ENCODE data around the gene SET. TPM values are rescaled to one million over a fixed set of nuclear protein-coding genes. Genes with fewer than 3 reads are reported as not detected.
"Not testable (repeated sequence)": the region's sequence is repeated elsewhere in the genome, so short reads cannot be mapped to it uniquely, and the experiment has no call there.

Gene SET
- total RNA-seq, 4 donors from 2014 or later = 112 to 226 (median 139) TPM

DNA sequence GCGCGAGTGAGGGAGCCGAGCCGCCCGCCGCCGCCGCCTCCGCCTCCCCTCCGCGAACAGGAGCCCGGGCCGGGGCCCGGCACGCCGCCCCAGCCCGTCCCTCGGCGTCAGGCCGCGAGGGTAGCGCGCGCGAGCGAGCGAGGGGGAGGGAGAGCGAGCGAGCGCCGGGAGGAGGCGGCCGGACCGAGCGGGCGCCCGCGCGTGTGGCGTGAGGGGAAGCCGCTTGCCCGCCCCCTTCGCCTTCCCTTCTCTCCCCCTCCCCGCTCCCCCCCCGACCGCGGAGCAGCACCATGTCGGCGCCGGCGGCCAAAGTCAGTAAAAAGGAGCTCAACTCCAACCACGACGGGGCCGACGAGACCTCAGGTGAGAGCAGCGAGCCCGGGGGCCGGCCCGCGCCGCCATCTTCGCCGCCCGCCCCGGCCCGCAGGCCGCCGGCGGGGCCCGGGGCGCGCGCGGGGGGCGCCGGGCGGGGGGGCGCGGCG, 312 bp downstream of the SET start:
- TF ChIP-seq, protein P1, sequence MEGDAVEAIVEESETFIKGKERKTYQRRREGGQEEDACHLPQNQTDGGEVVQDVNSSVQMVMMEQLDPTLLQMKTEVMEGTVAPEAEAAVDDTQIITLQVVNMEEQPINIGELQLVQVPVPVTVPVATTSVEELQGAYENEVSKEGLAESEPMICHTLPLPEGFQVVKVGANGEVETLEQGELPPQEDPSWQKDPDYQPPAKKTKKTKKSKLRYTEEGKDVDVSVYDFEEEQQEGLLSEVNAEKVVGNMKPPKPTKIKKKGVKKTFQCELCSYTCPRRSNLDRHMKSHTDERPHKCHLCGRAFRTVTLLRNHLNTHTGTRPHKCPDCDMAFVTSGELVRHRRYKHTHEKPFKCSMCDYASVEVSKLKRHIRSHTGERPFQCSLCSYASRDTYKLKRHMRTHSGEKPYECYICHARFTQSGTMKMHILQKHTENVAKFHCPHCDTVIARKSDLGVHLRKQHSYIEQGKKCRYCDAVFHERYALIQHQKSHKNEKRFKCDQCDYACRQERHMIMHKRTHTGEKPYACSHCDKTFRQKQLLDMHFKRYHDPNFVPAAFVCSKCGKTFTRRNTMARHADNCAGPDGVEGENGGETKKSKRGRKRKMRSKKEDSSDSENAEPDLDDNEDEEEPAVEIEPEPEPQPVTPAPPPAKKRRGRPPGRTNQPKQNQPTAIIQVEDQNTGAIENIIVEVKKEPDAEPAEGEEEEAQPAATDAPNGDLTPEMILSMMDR (IDR thresholded peaks at IDR 0.05) = no peak
- DNase-seq (ENCODE audit: low spot score) (no peak), ATAC-seq (ENCODE audit: low FRiP score) (peak; percentile 36)

DNA sequence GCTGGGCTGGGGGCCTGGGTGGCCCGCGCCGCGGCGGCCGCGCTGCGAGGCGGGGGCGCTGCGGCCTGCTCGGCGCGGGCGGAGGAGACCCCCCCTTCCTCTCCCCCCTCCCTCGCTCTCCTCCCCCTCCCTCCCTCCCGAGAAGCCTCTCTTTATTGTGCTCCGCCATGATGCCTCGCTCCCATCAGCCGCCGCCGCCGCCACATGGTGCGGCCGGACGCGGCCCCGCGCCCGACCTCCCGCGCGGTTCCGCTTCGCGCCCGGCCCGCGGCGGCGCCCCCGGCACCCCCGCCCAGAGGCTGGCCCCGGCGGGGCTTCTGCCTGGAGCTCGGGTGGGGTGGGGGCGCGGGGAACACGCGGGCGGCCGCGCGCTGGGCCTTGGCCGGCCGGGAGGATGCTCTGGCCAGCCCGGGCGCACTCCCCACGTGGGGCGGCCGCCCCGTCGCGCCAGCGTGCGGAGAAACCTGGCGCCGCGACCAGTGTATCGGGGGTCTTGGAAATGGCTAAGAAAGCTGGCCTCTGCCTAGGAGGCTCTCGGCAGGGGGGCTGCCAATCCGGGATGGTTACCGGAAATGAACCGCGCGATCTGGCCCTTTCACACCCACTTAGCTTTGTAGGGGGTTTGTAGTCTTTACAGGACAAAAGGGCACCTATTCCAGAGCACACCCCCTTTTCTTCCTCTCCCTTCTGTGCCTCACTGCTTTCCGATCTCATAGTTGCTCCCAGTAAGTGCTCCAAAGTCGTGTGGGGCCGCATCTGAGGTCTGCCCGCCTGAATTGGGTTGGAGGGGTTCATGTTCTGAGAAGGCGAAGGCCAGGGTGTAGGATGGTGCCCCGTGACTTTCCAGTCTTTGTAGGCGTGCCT, 1.0 kb downstream of the SET start:
- TF ChIP-seq, protein P1 (IDR thresholded peaks at IDR 0.05) = no peak
- DNase-seq (ENCODE audit: low spot score) (no peak), ATAC-seq (ENCODE audit: low FRiP score) (peak; percentile 5)

DNA sequence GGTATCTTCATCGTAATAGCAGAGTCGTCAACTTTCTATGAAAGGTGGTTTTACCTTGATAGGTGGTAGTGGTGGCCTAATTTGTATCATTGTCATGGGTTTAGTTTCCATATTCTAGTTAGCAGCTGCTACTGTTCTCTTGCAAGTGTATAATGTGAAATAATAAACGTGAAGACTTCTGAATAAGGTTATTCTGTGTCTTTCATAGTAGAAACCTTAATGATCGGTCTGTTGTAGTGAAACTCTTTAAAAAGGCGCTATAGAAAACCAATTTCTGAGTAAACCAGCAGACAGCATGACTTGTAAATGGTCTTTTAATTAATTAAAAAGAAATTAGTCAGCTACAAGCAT, 1.6 kb downstream of the SET start:
- TF ChIP-seq, protein P1 (IDR thresholded peaks at IDR 0.05) = no peak
- no peak for ATAC-seq (ENCODE audit: low FRiP score)
- no peak for DNase-seq (ENCODE audit: low spot score)

DNA sequence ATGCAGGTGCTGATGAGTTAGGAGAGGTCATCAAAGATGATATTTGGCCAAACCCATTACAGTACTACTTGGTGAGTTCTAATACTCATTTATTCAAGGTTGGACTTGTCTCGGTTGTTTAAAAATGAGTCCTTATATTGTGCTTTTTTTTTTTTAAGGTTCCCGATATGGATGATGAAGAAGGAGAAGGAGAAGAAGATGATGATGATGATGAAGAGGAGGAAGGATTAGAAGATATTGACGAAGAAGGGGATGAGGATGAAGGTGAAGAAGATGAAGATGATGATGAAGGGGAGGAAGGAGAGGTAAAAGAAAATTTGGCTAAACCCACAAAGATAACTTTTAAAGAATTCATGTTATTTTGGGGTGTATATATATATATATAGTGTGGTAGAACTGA, 4.7 kb downstream of the SET start:
- ATAC-seq (ENCODE audit: low FRiP score); DNase-seq (ENCODE audit: low spot score): not testable (repeated sequence)

DNA sequence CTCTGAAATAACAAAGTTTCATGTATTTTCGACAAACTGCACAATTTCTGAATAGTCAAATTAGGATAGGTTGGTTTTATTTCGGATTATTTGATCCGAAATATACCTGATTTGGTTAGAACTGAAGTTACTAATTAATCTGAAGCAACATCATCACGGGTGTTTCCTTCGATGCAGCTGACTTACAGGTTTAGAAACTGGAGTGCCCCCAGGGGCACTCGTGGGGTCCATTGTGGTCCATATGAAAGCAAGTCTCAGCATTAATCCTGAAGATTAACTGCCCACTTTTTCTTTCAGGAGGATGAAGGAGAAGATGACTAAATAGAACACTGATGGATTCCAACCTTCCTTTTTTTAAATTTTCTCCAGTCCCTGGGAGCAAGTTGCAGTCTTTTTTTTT, 5.3 kb downstream of the SET start:
- TF ChIP-seq, protein P1 (IDR thresholded peaks at IDR 0.05) = no peak
- no peak for DNase-seq (ENCODE audit: low spot score)
- ATAC-seq (ENCODE audit: low FRiP score) = no peak

DNA sequence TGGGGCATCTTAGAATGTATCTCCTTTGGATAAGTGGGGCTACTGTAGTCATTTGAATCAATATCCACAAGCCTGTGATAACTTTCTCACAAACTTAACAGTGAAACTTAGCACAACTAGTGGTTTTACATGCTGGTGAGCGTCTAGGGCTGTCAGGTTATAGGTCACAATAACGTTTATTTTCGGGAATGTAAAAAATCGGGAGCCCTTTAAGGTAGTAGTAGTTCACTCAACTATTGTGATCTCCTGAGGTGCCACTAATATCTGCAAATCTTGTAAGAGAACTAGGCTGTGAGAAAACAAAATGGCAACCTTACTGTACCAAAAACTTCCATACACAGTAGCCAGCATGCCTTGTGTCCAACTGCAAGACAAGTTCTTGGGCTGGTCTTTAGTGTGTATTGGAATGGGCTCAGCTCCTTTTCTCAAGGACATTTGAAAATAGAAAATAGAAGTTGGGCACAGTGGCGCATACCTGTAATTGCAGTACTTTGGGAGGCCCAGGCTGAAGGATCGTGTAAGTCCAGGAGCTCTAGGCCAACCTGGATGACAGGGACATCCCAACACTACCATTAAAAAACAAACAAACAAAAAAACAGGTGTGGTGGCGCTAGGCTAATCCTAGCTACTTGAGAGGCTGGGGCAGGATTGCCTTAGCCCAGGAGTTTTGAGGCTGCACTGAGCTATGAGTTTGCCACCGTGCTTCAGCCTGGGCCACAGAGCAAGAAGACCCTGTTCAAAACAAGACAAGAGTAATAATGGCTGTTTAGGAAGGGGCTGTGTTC, 8.1 kb downstream of the SET start:
- TF ChIP-seq, protein P1 (IDR thresholded peaks at IDR 0.05) = no peak
- DNase-seq (ENCODE audit: low spot score) (no peak), ATAC-seq (ENCODE audit: low FRiP score) (no peak)

DNA sequence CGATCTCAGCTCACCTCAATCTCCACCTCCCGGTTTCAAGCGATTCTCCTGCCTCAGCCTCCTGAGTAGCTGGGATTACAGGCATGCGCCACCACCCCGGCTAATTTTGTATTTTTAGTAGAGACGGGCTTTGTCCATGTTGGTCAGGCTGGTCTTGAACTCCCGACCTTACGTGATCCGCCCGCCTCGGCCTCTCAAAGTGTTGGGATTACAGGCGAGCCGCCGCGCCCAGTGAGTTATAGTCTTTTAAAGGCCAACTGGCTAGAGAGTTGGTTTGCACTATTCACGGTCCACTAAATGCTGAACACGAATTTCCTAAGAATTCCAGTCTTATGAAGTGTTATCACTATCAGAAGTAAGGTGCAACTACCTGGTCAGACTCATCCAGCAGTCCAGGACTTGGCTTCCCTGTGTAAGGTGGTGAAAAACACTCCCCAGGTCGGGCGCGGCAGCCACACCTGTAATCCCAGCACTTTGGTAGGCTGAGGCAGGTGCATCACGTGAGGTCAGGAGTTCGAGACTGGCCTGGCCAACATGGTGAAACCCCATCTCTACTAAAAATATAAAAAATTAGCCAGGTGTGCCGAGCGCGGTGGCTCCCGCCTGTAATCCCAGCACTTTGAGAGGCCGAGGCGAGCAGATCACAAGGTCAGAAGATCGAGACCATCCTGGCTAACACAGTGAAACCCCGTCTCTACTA, 10.2 kb downstream of the SET start:
- DNase-seq (ENCODE audit: low spot score); ATAC-seq (ENCODE audit: low FRiP score): not testable (repeated sequence)
